ENCODE results near the gene GRK5.

Gene GRK5

DNA sequence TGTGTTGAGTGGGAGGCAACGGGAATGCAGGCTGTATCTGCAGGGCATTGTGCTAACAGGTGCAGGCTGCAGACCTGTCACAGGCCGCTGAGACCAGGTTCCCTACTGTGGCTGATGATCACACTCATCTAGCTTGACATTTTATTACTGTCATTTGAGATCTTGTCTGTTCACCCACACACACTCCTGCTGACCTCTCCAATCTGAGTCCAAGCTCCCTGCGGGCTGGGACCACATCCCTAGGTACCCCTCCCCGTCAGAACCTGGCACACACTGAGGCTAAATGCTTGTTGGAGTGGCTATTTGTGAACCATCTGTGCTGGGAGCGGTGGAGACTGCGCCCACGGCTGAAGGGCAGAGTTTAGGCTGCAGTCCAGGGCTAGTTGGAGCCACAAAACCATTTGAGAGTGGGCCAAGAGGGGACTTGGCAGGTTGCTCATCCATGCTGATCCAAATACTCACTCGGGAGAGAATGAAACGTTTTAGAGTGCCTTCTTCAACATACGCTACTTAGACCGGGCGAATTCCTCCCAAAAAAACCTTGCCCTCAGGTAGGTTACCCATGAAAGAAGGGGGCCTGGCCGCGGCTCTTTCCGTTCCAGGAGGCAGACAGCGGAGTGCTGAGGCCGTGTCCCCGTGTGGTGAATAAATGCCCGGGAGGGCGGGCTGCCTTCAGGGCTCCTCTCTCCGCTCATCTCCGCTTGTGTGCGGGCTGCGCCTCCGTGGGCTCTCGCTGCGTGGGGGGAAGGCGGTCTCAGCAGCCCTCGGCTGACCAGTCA is 170.8 kb downstream of the GRK5 start:
- Mint-ChIP-seq H3K4me3 (no peak overlapping the region), H3K4me1 (peaks cover 20% of the 10 kb centered on the region), H3K27me3 (no peaks in the 10 kb centered on the region), H3K36me3 (ENCODE audit: insufficient read depth) (no peaks in the 10 kb centered on the region), H3K27ac (ENCODE audit: low read depth) (no peak overlapping the region), H3K9me3 (no peaks in the 10 kb centered on the region)
- ATAC-seq (replicated peaks; ENCODE audit: extremely low read depth, poor library complexity, severe bottlenecking) (no peak), DNase-seq (ENCODE audit: low spot score in 2 of 2) (no peak)

DNA sequence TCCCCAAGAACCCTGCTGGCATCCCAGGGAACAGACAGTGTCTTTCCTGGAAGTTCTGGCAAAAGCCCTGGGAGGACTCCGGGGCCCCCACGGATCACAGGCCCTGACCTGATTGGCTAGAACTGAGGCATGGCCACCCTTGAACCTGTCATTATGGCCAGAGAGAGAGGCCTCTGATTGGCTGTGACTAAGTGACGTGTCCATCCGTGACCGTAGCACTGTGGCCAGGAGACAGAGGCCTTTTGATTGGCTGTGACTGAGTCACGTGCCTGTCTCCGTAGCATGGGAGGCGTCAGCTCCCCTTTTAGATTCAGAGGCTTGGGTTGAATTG is 171.3 kb downstream of the GRK5 start:
- no peaks in the 10 kb centered on the region for H3K36me3 Mint-ChIP-seq (ENCODE audit: insufficient read depth)
- H3K9me3 Mint-ChIP-seq: no peaks in the 10 kb centered on the region
- H3K27ac Mint-ChIP-seq (ENCODE audit: low read depth): no peak overlapping the region
- peaks cover 25% of the 10 kb centered on the region for H3K4me1 Mint-ChIP-seq
- no peak for ATAC-seq (replicated peaks; ENCODE audit: extremely low read depth, poor library complexity, severe bottlenecking)
- no peaks in the 10 kb centered on the region for H3K27me3 Mint-ChIP-seq
- DNase-seq (ENCODE audit: low spot score in 2 of 2): no peak
- H3K4me3 Mint-ChIP-seq: no peak overlapping the region

DNA sequence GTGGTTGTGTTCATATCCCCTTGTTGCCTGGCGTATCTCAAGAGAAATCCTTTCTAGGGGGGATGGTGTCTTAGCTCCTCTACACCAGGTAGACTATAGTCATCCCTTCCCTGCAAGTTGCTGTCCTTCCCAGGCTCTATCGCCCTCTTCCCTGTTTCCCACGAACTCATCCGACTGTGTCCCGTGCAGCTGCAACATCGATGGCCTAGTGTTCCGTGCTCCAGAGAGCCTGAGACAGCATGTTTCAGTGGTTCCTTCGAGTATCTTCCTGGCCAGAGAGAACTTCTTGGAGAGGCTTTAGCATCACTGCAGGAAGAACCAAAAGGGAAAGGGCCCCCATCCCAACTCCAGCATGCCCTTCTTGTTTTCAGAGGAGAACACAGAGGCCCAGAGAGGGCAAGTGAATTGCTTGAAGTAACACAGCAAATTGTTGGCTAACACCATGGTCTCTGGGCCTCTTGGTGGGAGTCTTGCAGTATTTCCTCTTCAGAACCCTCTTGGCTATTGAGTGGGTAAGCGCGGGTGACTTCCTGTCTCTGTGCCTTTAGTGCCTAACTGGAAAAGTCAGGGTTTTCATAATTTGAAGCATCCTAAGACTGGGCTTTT is 172.2 kb downstream of the GRK5 start:
- no peak overlapping the region for H3K27ac Mint-ChIP-seq (ENCODE audit: low read depth)
- no peaks in the 10 kb centered on the region for H3K9me3 Mint-ChIP-seq
- no peaks in the 10 kb centered on the region for H3K27me3 Mint-ChIP-seq
- H3K36me3 Mint-ChIP-seq (ENCODE audit: insufficient read depth): no peaks in the 10 kb centered on the region
- no peak for ATAC-seq (replicated peaks; ENCODE audit: extremely low read depth, poor library complexity, severe bottlenecking)
- no peak overlapping the region for H3K4me3 Mint-ChIP-seq
- no peak for DNase-seq (ENCODE audit: low spot score in 2 of 2)
- H3K4me1 Mint-ChIP-seq: peaks cover 33% of the 10 kb centered on the region

DNA sequence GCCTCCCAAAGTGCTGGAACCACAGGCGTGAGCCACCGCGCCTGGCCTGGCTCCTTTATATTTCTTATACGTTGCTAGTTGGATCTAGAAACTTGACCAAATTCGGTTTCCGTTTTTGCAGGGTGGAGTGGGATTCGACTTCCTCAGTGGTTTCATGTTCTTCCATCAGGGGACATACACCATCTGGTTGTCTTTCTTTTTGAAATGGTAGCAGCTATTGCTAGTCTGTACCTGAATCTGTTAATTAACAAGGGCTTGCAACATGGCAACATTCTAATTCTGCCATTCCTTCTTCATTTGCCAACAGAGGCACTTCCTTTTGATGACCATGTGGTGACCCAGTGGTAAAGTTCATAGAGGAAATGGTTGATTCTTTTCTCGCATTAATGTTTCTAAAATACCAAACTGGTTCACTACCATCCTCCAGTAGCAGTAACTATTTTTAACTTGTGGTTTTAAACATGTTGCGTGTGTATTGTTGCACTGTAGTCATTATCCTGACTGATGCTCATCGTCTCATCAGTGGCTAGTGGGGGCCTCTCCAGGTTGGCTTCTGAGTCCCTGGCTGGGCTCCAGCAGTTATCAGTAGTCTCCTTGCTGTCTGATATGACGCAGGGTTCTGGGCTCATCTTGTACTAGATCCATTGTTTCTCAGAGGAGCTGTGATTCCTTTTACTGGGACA is 175.9 kb downstream of the GRK5 start:
- DNase-seq (ENCODE audit: low spot score in 2 of 2): no peak
- Mint-ChIP-seq H3K27me3 (no peaks in the 10 kb centered on the region), H3K4me3 (no peak overlapping the region), H3K27ac (ENCODE audit: low read depth) (peak overlapping the region; percentile 7), H3K4me1 (peaks cover 24% of the 10 kb centered on the region), H3K36me3 (ENCODE audit: insufficient read depth) (no peaks in the 10 kb centered on the region), H3K9me3 (no peaks in the 10 kb centered on the region)
- ATAC-seq (replicated peaks; ENCODE audit: extremely low read depth, poor library complexity, severe bottlenecking): no peak

DNA sequence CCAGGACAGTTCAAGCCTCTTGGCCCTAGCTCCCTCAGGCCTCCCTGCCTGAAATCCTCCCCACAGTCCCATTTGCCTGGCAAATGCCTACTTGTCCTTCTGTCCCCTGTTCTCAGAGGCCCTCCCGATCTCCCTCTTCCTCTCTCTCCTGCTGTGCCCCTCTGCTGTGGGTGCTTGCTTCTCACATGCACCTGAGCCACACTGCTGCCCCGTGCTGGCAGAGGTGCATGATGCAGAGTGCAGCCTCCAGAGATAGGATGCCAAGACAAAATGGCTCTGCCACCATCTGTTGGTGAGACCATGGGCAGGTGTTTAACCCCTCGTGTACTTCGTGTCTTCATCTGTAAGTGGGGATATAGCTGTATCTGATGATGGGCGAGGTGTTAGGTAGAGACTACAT is 176.8 kb downstream of the GRK5 start:
- no peak for ATAC-seq (replicated peaks; ENCODE audit: extremely low read depth, poor library complexity, severe bottlenecking)
- H3K4me1 Mint-ChIP-seq: peaks cover 24% of the 10 kb centered on the region
- peak overlapping the region; percentile 7 for H3K27ac Mint-ChIP-seq (ENCODE audit: low read depth)
- H3K36me3 Mint-ChIP-seq (ENCODE audit: insufficient read depth): no peaks in the 10 kb centered on the region
- no peak for DNase-seq (ENCODE audit: low spot score in 2 of 2)
- H3K27me3 Mint-ChIP-seq: no peaks in the 10 kb centered on the region
- no peaks in the 10 kb centered on the region for H3K9me3 Mint-ChIP-seq
- H3K4me3 Mint-ChIP-seq: no peak overlapping the region

DNA sequence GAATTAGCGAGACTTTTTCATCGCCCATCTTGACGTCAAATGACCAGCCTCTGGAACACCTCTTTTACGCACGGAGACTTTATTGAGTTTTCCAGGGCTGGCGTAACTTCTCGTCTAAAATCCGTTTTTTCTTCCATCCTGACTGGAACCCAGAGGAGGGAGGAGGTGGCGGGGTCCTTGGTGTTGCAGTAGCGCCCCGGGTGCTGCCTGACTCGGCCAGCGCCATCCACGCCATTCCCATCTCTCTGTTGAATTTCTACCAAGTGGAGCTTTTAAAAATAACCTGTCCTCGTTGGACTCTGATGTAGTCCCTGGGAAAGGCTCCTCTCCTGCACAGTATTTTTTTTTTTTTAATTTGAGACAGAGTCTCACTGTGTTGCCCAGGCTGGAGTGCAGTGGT is 179.3 kb downstream of the GRK5 start:
- Mint-ChIP-seq H3K36me3 (ENCODE audit: insufficient read depth) (no peaks in the 10 kb centered on the region), H3K4me3 (no peak overlapping the region), H3K4me1 (peaks cover 18% of the 10 kb centered on the region), H3K27me3 (no peaks in the 10 kb centered on the region), H3K27ac (ENCODE audit: low read depth) (no peak overlapping the region), H3K9me3 (no peaks in the 10 kb centered on the region)
- DNase-seq (ENCODE audit: low spot score in 2 of 2) (no peak), ATAC-seq (replicated peaks; ENCODE audit: extremely low read depth, poor library complexity, severe bottlenecking) (no peak)

DNA sequence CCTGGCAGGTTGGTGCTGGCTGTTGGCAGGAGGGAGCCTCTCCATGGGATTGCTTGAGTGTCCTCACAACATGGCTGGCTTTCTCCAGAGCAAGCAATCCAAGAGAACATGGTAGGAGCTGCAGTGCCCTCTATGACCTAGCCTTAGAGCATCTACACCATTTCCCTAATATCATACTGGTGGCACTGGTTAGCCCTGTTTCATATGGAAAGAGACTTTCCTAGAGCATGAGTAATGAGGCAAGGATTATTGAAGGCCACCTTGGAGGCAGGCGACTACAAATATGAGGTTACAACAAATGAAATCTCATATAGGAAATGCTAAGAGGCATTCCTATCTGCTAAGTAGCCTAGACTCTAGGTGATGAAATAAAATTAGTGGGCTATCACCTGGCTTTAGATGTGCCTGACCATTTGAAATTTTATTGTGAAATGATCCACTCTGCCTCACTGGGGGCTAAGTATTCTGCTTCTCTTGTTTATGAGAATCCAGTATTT is 181.5 kb downstream of the GRK5 start:
- H3K36me3 Mint-ChIP-seq (ENCODE audit: insufficient read depth): no peaks in the 10 kb centered on the region
- H3K27ac Mint-ChIP-seq (ENCODE audit: low read depth): no peak overlapping the region
- H3K4me3 Mint-ChIP-seq: no peak overlapping the region
- no peaks in the 10 kb centered on the region for H3K27me3 Mint-ChIP-seq
- H3K4me1 Mint-ChIP-seq: peaks cover 15% of the 10 kb centered on the region
- ATAC-seq (replicated peaks; ENCODE audit: extremely low read depth, poor library complexity, severe bottlenecking): no peak
- no peaks in the 10 kb centered on the region for H3K9me3 Mint-ChIP-seq
- no peak for DNase-seq (ENCODE audit: low spot score in 2 of 2)

DNA sequence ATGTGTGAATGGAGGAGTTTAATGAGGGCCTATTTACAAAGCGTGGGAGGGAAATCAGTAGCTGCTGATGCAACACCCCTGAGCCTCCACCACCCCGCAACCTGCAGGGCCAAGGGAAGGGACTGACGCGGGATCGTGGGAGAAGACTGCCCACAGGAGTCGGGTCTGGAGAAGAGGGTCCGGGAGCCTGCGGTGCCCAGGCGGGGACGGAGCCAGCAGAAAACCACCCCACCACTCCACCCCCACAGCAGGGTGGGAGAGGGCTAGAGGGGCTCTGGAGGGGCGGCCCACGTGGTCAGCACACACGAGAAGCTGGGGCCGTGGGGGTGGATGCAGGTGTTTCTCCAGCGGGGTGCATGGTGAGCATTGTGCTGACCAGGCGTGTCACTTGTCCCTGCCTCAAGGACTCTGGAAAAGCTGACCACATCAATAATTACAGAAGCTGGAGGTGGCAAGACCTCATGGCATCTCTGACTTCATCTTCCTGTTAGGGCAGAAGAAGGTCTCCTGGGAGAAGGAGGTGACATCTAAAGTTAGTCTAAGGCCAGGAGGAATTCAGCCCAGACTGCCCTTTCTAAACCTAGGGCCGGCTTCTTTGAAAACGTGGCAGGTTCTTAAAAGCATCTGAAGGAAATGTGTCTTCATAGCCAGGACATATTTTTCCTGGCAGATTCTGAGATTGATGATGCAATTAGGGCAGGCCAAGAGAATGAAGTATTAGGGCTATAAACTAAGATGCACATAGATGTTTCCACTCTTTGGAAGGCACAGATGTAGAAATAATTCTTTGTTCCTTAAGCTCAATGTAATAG is 184.3 kb downstream of the GRK5 start:
- H3K36me3 Mint-ChIP-seq (ENCODE audit: insufficient read depth): no peaks in the 10 kb centered on the region
- no peak overlapping the region for H3K4me3 Mint-ChIP-seq
- DNase-seq (ENCODE audit: low spot score in 2 of 2) (no peak), ATAC-seq (replicated peaks; ENCODE audit: extremely low read depth, poor library complexity, severe bottlenecking) (no peak)
- no peaks in the 10 kb centered on the region for H3K27me3 Mint-ChIP-seq
- H3K9me3 Mint-ChIP-seq: no peaks in the 10 kb centered on the region
- no peak overlapping the region for H3K27ac Mint-ChIP-seq (ENCODE audit: low read depth)
- peaks cover 12% of the 10 kb centered on the region for H3K4me1 Mint-ChIP-seq

DNA sequence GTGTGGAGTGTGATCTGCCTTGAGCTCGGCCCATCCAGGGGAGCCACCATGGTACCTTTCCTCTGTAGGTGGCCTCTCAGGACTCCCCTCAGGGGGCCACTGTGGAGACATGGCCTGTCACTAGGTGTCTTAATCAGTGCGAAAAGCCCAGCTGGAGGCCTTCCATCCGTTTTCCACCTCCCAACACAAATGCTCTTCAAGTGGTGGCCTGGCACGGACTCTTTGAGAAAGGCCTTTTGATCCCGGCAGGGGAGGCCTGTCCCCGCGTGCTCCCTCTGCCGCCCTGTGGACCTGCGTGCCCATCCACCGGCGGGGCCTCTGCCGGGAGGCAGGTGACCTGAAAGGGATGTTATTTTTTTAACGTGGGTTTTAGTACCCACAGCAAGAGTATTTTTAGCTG is 185.6 kb downstream of the GRK5 start:
- Mint-ChIP-seq H3K27ac (ENCODE audit: low read depth) (no peak overlapping the region), H3K4me1 (peaks cover 12% of the 10 kb centered on the region), H3K27me3 (no peaks in the 10 kb centered on the region), H3K36me3 (ENCODE audit: insufficient read depth) (no peaks in the 10 kb centered on the region), H3K4me3 (no peak overlapping the region), H3K9me3 (no peaks in the 10 kb centered on the region)
- DNase-seq (ENCODE audit: low spot score in 2 of 2) (no peak), ATAC-seq (replicated peaks; ENCODE audit: extremely low read depth, poor library complexity, severe bottlenecking) (no peak)

DNA sequence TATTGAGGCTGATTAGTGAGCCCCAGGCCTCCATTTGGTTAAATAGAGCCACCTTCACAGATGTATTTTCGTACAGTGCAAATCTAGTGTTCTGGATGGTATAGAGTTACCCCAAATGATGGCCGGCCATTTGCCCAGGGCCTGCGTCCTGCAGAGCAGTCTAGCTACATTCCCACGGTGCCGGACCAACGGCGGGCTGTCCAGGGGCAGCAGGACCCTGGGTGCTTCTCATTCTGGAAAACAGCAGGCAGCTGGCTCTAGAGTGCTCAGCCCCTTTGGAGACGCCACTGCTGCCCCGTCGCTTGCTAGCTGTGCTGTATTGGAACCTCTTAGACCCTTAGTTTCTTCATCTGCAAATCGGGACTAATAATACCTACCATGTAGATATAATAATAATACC is 186.1 kb downstream of the GRK5 start:
- ATAC-seq (replicated peaks; ENCODE audit: extremely low read depth, poor library complexity, severe bottlenecking) (no peak), DNase-seq (ENCODE audit: low spot score in 2 of 2) (no peak)
- no peaks in the 10 kb centered on the region for H3K9me3 Mint-ChIP-seq
- H3K27me3 Mint-ChIP-seq: no peaks in the 10 kb centered on the region
- H3K4me1 Mint-ChIP-seq: peaks cover 12% of the 10 kb centered on the region
- H3K36me3 Mint-ChIP-seq (ENCODE audit: insufficient read depth): no peaks in the 10 kb centered on the region
- peak overlapping the region; percentile 40 for H3K27ac Mint-ChIP-seq (ENCODE audit: low read depth)
- H3K4me3 Mint-ChIP-seq: no peak overlapping the region

DNA sequence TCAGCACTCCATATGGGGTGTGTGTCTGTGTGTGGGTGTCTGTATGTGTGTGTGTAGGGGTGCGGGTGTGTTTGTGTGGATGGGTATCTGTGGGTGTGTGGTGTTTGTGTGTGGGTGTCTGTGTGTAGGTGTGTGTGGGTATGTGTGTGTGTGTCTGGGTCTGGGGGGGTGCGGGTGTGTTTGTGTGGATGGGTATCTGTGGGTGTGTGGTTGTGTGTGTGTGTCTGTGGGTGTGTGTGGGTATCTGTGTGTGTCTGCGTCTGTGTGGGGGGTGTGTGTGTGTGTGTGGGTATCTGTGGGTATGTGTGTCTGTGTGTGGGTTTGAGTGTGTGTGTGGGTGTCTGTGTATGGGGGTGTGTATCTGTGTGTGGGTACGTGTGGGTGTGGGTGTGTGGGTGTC is 186.5 kb downstream of the GRK5 start:
- Mint-ChIP-seq H3K27ac (ENCODE audit: low read depth) (peak overlapping the region; percentile 40), H3K27me3 (no peaks in the 10 kb centered on the region), H3K4me3 (no peak overlapping the region), H3K9me3 (no peaks in the 10 kb centered on the region), H3K36me3 (ENCODE audit: insufficient read depth) (no peaks in the 10 kb centered on the region), H3K4me1 (peaks cover 12% of the 10 kb centered on the region)
- no peak for ATAC-seq (replicated peaks; ENCODE audit: extremely low read depth, poor library complexity, severe bottlenecking)
- DNase-seq (ENCODE audit: low spot score in 2 of 2): no peak

DNA sequence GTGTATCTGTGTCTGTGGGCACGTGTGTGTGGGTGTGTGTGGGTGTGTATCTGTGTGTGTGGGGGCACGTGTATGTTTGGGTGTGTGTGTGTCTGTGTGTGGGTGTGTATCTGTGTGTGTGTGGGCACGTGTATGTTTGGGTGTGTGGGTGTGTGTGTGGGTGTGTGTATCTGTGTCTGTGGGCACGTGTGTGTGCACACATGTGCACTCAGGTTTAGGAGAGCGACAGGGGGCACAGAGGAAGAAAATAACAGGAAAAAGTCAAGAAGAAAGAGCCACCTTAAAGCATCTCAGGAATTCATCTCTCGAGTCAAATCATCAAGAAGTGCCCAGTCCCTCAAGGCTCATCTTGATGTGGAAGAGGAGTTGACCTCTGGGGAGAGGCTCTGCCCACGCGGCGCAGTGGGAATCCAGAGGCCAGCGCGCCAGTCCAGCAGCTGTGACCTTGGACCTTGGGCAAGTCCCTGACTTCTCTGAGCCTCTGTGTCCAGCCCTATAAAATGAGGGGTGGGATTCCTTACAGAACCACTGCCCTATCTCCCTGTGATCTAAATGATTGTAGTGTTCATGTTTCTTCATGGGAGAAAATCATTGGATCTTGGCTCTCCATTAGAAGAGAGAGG is 187.4 kb downstream of the GRK5 start:
- H3K27me3 Mint-ChIP-seq: no peaks in the 10 kb centered on the region
- H3K4me3 Mint-ChIP-seq: no peak overlapping the region
- DNase-seq (ENCODE audit: low spot score in 2 of 2): no peak
- no peaks in the 10 kb centered on the region for H3K9me3 Mint-ChIP-seq
- ATAC-seq (replicated peaks; ENCODE audit: extremely low read depth, poor library complexity, severe bottlenecking): no peak
- H3K4me1 Mint-ChIP-seq: peaks cover 12% of the 10 kb centered on the region
- H3K27ac Mint-ChIP-seq (ENCODE audit: low read depth): peak overlapping the region; percentile 40
- H3K36me3 Mint-ChIP-seq (ENCODE audit: insufficient read depth): peaks cover 2% of the 10 kb centered on the region
